Measurements from ENCODE around the gene TDRD12. TPM values are rescaled to one million over a fixed set of nuclear protein-coding genes. Genes with fewer than 3 reads are reported as not detected.
A peak's percentile ranks its signal among the peaks of the same experiment; 100 is the strongest.

The TDRD12 gene
- total and polyA plus RNA-seq, 2 of the 13 experiments (the other 11 are each of a cell fraction or from before 2014, with no cell fraction given), result 0.03 to 0.40 TPM

DNA sequence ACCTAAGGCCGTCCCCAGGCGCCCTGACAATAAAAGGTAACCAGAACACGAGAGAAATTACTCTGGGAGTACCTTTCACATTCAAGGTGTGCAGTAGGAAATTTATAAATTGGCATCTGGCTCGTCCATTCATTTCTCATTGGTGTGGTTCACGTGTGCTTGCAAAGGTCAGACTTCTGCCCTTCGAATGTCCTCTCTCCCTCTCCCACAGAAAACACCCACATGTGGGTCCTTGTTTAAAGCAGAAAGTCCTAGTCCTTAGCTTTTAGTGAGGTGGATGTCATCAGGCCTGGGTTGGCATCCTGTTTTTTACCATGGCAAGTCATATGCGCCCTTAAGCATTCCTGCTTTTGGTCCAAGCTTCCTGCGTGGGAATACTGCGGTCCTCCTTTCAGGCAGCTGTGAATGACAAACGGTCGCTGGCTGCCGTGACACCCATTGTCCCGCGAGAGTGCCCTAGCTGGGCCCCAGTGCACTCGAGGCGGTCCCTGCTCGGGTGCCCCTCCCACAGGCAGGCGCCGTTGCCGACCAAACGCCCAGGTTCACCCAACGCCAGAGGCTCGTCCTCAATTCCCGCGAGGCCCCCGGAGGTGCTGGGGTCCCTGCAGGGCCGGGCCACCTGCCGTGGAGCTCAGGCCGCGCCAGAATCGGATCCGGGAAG is 28.1 kb upstream of the TDRD12 start, which contains the start of gene NUDT19 (continued):
- TF ChIP-seq KAT7 (CRISPR knock-in tag; IDR thresholded peaks at IDR 0.05; ENCODE audit: borderline replicate concordance) (no peak), KLF11 (CRISPR knock-in tag; IDR thresholded peaks at IDR 0.05) (no peak), HOXA9 (CRISPR knock-in tag; IDR thresholded peaks at IDR 0.05; ENCODE audit: borderline replicate concordance) (no peak; the same call in 1 of the 2 replicates), TOPORS (CRISPR knock-in tag; IDR thresholded peaks at IDR 0.05) (no peak; the same call in 1 of the 2 replicates), RARA (CRISPR knock-in tag; IDR thresholded peaks at IDR 0.05) (peak; percentile 45), CENPT (CRISPR knock-in tag; IDR thresholded peaks at IDR 0.05; ENCODE audit: low read depth) (no peak), NFYC (CRISPR knock-in tag; IDR thresholded peaks at IDR 0.05) (peak; percentile 33; the same call in 1 of the 2 replicates), ZNF30 (CRISPR knock-in tag; IDR thresholded peaks at IDR 0.05) (no peak), SRF (IDR thresholded peaks at IDR 0.05; ENCODE audit: low read depth, low read length) (no peak), STAG1 (CRISPR knock-in tag; IDR thresholded peaks at IDR 0.05) (0 out of 2 replicates have a peak, but pooled peaks have one; percentile 2), KDM5B (CRISPR knock-in tag; IDR thresholded peaks at IDR 0.05; ENCODE audit: borderline replicate concordance) (no peak; the same call in 1 of the 2 replicates), FOXC1 (CRISPR knock-in tag; IDR thresholded peaks at IDR 0.05; ENCODE audit: borderline replicate concordance) (0 out of 2 replicates have a peak, but pooled peaks have one; percentile 10), CEBPB (IDR thresholded peaks at IDR 0.05; ENCODE audit: borderline replicate concordance, low read depth, low read length) (no peak), NFKBIZ (CRISPR knock-in tag; IDR thresholded peaks at IDR 0.05) (no peak), NKX3-1 (CRISPR knock-in tag; IDR thresholded peaks at IDR 0.05) (no peak), ZNF10 (CRISPR knock-in tag; IDR thresholded peaks at IDR 0.05; ENCODE audit: borderline replicate concordance, low read depth) (no peak), ZIK1 (CRISPR knock-in tag; IDR thresholded peaks at IDR 0.05; ENCODE audit: borderline replicate concordance, low read depth) (peak; percentile 54; the same call in 1 of the 2 replicates)
- TF ChIP-seq, protein P1, sequence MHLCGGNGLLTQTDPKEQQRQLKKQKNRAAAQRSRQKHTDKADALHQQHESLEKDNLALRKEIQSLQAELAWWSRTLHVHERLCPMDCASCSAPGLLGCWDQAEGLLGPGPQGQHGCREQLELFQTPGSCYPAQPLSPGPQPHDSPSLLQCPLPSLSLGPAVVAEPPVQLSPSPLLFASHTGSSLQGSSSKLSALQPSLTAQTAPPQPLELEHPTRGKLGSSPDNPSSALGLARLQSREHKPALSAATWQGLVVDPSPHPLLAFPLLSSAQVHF (CRISPR knock-in tag; IDR thresholded peaks at IDR 0.05), result peak; percentile 16; the same call in 1 of the 2 replicates
- TF ChIP-seq, protein P2, sequence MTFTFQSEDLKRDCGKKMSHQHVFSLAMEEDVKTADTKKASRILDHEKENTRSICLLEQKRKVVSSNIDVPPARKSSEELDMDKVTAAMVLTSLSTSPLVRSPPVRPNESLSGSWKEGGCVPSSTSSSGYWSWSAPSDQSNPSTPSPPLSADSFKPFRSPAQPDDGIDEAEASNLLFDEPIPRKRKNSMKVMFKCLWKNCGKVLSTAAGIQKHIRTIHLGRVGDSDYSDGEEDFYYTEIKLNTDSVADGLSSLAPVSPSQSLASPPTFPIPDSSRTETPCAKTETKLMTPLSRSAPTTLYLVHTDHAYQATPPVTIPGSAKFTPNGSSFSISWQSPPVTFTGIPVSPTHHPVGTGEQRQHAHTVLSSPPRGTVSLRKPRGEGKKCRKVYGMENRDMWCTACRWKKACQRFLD (CRISPR knock-in tag; IDR thresholded peaks at IDR 0.05; ENCODE audit: borderline replicate concordance), result no peak
- TF ChIP-seq, protein P3, sequence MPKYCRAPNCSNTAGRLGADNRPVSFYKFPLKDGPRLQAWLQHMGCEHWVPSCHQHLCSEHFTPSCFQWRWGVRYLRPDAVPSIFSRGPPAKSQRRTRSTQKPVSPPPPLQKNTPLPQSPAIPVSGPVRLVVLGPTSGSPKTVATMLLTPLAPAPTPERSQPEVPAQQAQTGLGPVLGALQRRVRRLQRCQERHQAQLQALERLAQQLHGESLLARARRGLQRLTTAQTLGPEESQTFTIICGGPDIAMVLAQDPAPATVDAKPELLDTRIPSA (CRISPR knock-in tag; IDR thresholded peaks at IDR 0.05; ENCODE audit: borderline replicate concordance), result no peak
- TF ChIP-seq, protein P4, sequence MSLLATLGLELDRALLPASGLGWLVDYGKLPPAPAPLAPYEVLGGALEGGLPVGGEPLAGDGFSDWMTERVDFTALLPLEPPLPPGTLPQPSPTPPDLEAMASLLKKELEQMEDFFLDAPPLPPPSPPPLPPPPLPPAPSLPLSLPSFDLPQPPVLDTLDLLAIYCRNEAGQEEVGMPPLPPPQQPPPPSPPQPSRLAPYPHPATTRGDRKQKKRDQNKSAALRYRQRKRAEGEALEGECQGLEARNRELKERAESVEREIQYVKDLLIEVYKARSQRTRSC (CRISPR knock-in tag; IDR thresholded peaks at IDR 0.05; ENCODE audit: low read depth), result no peak
- TF ChIP-seq, protein P5, sequence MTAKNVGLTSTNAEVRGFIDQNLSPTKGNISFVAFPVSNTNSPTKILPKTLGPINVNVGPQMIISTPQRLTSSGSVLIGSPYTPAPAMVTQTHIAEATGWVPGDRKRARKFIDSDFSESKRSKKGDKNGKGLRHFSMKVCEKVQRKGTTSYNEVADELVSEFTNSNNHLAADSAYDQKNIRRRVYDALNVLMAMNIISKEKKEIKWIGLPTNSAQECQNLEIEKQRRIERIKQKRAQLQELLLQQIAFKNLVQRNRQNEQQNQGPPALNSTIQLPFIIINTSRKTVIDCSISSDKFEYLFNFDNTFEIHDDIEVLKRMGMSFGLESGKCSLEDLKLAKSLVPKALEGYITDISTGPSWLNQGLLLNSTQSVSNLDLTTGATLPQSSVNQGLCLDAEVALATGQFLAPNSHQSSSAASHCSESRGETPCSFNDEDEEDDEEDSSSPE (CRISPR knock-in tag; IDR thresholded peaks at IDR 0.05), result peak; percentile 34; the same call in 1 of the 2 replicates
- TF ChIP-seq, protein P6, sequence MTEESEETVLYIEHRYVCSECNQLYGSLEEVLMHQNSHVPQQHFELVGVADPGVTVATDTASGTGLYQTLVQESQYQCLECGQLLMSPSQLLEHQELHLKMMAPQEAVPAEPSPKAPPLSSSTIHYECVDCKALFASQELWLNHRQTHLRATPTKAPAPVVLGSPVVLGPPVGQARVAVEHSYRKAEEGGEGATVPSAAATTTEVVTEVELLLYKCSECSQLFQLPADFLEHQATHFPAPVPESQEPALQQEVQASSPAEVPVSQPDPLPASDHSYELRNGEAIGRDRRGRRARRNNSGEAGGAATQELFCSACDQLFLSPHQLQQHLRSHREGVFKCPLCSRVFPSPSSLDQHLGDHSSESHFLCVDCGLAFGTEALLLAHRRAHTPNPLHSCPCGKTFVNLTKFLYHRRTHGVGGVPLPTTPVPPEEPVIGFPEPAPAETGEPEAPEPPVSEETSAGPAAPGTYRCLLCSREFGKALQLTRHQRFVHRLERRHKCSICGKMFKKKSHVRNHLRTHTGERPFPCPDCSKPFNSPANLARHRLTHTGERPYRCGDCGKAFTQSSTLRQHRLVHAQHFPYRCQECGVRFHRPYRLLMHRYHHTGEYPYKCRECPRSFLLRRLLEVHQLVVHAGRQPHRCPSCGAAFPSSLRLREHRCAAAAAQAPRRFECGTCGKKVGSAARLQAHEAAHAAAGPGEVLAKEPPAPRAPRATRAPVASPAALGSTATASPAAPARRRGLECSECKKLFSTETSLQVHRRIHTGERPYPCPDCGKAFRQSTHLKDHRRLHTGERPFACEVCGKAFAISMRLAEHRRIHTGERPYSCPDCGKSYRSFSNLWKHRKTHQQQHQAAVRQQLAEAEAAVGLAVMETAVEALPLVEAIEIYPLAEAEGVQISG (CRISPR knock-in tag; IDR thresholded peaks at IDR 0.05), result peak; percentile 34

Measured in HepG2 (cell line).